Mucosa of gallbladder (tissue), 1 donor: ENCODE data around the gene ECEL1. TPM values are rescaled to one million over a fixed set of nuclear protein-coding genes. Genes with fewer than 3 reads are reported as not detected.

Experiments
- DNase-seq: peaks from one replicate; pipeline ENCODE4 v3.0.0-alpha.2; 2020; ENCODE audit warnings: low spot score
- total RNA-seq: library from RNA; stranded (reverse); gene quantifications from one replicate; pipeline ENCODE4 v1.2.1, GENCODE V29; 2021
- donor health status: DM: no; HTN: no; CAD: no.

ECEL1 gene
- total RNA-seq, 1 donor from 2014 or later: 0.35 TPM

DNA sequence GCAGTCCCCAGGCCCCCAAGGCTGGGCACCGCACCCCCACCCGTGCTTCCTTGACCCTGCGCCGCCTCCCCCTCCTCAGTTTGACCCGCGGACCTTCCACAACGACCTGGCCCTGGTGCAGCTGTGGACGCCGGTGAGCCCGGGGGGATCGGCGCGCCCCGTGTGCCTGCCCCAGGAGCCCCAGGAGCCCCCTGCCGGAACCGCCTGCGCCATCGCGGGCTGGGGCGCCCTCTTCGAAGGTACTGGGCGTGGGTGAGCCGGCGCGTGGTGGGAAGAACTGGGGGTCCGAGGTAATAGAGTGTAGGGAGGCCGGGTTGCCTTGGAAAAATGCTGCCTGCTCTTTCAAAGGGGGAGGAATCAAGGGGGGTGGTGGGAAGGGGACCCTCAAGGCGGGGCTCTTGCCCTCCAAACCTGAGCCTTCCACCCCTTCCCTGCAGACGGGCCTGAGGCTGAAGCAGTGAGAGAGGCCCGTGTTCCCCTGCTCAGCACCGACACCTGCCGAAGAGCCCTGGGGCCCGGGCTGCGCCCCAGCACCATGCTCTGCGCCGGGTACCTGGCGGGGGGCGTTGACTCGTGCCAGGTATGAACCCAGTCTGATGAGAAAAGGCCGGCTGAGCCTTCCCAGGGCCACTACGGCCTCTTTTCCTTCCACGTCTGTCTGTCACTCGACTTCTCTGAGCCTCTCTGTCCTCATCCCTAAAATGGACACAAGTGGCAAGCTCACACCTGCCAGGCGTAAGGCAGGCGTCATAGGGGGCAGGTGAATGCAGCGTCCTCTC lies 35.2 kb upstream of the ECEL1 start:
- DNase-seq: no peak

DNA sequence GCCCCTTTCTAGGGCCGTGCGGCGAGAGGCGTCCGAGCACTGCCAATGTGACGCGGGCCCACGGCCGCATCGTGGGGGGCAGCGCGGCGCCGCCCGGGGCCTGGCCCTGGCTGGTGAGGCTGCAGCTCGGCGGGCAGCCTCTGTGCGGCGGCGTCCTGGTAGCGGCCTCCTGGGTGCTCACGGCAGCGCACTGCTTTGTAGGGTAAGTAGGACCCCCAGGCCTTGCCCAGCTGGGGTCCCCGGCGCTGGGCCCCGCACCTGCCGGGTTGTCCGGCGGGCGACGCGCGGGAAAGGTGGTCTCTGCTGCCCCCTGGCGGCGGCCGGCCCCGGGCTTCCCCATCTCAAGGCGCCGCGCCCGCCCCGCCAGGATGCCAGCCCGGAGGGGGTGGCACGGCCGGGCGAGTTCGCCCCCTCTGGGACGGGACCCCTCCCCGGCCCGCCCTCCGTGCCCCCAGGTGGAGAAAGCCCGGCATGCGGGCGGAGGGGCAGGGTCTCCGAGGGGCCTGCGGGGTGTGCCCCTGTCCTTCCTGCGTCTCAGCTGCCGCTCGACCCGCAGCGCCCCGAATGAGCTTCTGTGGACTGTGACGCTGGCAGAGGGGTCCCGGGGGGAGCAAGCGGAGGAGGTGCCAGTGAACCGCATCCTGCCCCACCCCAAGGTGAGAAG lies 34.5 kb upstream of the ECEL1 start:
- peak; percentile 47 for DNase-seq

DNA sequence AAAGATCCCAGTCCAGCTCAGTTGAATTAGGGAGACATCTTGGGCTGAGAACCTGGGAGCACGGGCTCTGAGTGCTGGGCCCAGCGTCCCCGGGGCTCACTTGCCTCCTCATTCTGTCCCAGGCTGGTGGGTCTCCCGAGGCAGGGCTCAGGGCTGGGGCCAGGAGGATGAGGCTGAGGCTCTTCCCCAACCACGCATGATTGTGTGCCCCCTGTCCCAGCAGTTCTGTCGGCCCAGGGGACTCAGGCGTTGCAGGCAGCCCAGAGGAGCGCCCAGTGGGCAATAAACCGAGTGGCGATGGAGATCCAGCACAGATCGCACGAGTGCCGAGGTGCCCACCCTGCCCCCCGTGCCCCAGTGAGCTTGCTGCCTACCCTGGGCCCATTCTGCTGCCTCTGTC lies 33.5 kb upstream of the ECEL1 start:
- DNase-seq: no peak

DNA sequence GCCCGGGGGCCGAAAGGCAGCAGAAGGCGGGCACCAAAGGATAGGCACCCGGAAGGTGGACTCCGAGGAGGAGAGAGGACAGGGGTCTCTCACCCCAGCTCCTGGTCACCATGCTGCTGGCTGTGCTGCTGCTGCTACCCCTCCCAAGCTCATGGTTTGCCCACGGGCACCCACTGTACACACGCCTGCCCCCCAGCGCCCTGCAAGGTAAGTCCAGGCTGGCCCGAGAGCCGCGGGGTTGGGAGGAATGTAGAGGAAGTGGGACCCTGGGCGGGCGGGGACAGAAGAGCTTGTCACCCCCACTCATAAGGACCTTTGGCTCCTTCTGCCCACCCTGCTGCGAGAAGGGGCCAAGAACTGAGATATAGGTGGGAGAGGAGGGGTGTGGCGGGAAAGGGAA lies 32.9 kb upstream of the ECEL1 start:
- DNase-seq: no peak

DNA sequence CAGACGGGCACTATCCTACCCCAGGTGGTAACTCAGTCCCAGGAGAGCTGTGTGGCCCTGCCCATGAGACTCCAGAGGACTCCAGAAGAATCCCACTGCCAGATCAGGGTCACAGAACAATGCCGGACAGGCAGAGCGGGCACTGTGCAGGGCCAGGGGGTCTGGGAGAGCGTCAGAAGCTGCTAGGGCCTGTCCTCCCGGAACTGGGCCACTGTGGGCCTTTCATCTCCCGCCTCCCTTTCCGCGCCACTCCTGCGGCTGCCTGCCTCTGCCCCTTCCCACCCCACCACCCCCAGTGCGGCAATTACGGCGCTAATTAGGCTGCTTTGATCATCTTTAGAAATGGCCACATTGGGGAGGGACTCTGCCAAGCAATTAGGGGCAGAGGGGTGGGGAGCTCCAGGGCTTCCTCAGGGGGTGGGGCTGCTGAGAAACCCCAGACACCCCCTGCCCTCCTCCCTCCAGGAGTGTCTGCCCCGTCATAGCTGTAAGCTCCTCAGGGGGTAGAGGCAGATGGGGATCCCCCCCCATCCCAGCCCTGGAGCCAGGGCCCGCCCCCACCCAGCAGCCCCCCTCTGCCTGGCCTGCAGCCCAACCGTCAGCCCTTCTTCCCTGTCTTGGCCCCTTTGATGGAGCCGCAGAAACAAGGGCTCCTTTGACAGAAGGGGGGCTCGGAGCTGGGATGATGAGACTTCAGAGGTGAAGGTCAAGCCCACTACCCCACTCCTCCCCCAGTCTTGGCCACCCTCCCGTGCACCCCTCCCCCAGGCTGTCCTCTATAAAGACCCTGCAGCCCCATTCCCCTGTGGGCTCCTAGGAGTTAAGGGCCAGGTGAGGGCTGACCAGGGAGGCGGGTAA lies 32.2 kb upstream of the ECEL1 start, which contains the start of gene PRSS56:
Gene PRSS56, plus strand, starts transcription at position 808 of the 858 bp plus-strand sequence. CDS start 211 bp downstream, outside the sequence.
- DNase-seq: no peak

DNA sequence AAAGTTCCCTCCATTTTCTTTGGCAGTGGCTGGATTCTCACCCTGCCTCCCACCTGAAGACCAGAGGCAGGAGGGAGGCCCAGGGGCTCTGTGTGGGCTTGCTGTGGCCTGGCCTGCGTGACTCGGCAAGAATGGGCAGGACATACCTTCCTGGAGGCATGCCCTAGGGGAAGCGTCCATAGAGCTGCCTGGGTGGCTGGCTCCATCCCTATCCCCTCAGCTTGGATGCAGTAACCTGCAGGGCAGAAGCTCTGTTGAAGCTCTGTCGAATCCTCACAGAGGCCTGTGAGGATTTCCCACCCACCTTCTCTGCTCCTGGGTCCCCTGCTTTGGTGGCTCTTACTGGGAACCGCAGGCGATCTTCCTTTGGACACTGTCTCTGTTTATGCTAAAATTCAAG lies 31.2 kb upstream of the ECEL1 start:
- no peak for DNase-seq

DNA sequence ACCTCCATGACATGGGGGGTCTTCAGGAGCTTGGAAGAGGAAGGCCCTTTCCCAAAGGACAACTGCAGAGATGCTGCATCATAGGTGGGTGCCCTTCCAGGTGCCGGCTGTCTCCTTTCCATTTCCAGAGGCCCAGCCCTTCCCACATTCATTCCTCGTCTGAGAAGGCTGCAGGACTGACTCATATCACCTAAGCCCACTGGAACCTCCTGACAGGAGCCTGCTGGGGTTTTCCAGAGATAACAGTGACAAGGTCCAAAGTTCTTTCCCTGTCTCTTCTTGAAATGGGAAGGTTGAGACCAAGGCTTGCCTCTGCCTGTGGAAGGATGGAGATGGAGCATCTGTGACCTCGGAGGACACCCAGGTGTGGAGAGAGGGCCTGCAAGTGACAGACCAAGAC lies 28.9 kb upstream of the ECEL1 start:
- no peak for DNase-seq

DNA sequence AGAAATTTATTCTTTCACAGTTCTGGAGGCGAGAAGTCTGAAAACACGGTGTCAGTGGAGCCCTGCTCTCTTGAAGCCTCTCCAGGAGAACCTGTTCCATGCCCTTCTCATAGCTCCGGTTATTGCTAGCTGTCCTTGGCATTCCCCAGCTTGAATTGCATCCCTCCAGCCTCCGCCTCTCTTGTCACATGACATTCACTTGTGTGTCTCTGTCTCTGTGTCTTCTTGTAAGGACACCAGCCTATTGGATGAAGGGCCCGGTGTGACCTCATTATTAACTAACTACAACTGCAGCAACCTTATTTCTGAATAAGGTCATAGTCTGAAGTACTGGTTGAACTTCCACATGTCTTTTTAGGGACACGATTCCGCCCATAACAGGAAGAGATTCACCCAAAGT lies 28.0 kb upstream of the ECEL1 start:
- DNase-seq: no peak

DNA sequence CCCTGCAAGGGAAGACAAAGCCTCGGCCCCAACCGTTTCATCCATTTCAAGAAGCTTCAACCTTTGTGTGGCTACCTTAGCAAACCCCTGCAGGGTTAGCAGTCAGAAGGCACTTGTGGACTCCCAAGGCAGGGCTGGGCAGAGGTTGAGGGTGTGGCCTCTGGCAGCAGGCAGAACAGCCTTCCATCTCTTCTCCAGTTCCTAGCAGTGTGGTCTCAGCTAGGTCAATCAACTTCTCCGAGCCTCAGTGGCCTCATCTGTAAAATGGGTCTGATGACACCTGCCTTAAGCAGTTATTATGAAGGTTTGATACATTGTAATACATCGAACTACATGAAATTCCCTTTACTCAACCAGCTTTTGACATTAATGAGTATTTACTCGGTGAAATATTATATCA lies 25.7 kb upstream of the ECEL1 start:
- DNase-seq: no peak

DNA sequence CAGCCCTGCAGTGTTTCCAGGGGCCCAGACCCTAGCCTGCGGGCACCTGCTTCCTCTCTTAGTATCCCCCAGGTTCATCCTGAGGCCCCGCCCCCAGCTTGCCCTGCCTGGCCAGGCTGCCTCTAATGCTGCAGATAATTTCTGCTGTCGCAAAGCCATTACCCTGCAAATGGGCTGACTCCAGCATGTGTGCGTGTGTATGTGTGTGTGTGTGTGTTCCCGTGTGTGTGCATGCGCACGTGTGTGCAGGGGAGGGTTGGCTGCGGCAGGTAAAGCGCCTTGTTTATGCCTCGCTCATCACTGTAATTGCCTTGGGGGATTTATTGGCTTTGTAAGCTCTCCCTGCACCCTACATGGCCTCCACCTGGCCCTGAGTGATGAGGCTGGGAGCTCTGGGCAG lies 25.0 kb upstream of the ECEL1 start:
- DNase-seq: no peak

DNA sequence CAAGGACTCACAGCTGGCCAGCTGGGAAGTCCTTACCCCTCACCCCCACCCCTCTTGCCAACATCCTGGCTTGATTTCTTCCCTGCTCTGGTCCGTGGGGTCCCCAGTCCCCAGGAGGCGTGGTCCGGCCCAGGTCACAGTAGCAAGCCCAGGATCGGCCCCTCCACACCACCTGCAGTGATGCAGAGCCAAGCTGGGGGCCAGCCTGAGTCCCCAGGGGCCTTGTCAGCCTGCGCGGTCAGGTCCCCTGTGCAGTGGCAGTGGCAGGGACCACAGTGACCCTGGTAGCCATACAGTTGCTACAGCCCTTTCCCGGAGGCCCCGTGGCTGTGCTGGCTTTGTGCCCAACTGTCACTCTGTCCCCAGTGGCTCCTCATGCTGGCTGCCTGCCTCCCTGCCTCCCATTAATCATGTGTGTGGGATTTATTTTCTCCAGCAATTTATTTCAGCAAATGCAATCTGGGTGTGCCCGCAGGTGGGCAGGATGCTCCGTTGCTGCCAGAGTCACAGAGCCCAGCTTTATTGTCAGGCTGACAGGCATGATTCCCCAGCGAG lies 23.8 kb upstream of the ECEL1 start:
- no peak for DNase-seq

DNA sequence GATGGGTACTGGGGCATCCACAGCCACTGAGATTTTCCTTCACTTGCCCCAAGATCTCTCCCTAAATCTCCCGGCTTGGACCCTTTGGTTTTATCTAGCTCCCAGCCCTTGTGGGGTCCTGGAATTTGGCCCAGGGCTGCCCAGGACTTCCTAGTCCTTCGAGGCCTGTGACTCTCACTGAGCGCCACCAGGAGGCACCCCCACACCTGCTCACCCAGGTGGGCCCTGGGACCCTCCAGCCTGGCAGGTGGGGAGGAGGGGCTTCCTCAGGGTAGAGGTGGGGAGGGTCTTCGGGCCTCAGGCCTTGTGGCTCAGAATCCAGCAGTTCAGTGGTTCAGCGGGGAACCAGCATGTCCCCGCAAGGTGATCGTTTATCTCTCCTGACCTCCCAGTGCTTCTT lies 20.6 kb upstream of the ECEL1 start:
- DNase-seq: no peak

DNA sequence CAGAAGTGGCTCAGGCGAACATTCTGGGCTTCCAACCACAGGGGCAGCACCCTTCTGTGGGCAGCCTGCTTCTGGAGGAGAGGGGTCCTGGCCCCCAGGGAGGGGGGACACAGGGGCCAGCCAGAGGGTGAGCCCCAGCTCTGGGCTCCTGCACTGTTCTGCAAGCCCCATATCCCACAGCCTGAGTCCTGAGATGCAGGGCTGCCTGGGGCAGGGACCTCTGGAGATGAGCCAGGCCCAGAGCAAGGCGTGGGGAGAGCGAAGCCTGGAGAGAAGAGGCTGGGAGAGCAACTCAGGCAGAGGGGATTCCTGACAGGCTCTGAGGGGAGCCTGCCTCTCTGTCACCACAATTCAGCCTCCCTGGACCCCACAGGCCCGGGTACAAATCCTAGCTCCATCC lies 19.1 kb upstream of the ECEL1 start:
- no peak for DNase-seq

DNA sequence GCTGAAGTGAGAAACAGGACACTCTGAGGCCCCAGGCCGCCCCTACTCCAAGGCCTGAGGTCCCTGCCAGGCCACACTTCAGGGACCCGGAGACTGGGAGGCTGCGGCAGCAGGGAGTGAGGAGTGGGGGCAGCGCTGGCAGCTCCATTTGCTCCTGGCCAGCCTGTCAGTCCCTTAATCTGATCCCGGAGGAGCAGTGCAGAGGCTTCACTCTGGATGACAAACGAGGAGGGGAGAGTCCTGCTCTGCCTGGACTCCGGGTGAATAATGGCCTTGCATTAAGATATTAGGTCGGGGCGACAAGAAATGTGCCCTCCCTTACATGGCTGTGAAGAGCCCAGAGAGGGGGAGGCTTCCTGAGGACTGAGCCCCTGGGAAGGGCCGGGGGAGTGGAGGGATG lies 18.2 kb upstream of the ECEL1 start:
- no peak for DNase-seq

DNA sequence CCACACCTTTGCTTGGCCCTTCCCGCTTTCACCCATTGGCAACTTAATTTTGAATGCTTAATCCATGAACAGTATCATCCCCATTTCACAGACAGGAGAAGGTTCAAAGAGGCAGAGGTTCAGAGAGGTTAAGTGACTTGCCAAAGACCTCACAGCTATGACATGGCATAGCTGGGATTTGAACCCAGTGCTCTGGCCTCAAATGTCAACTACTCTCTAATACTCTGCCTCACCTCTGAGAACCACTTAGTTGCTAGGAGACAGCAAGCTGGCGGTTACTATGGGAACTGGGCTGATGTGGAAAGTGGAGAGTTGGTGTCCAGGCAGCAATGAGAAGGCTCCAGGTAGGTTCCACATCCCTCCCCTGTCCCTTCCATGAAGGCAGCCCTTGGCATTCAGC lies 16.8 kb upstream of the ECEL1 start:
- no peak for DNase-seq

DNA sequence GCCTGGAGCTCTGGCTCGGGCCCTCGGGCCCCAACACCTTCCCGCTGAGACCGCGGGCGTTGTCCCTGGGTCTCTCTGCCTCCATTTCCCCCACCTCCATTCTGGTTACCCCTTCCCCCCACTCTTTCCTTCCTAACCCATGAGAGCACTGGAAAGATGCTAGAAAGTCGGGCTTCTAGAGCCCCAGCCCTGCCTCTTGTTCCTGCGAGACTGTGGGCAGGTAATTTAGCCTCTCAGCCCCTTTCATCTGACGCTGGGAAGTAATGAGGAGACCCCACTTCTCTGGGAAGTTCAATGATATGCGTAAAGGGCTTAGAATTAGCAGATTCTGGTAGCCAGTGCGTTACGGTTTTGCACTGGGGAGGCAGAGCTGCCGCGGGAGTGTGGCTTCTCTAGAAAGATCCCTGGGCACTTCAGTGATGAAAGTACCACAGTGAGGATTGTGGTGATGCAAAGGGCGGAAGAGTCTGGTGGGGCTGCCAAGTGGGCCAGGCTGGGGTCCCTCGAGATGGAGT lies 16.2 kb upstream of the ECEL1 start:
- DNase-seq: no peak

DNA sequence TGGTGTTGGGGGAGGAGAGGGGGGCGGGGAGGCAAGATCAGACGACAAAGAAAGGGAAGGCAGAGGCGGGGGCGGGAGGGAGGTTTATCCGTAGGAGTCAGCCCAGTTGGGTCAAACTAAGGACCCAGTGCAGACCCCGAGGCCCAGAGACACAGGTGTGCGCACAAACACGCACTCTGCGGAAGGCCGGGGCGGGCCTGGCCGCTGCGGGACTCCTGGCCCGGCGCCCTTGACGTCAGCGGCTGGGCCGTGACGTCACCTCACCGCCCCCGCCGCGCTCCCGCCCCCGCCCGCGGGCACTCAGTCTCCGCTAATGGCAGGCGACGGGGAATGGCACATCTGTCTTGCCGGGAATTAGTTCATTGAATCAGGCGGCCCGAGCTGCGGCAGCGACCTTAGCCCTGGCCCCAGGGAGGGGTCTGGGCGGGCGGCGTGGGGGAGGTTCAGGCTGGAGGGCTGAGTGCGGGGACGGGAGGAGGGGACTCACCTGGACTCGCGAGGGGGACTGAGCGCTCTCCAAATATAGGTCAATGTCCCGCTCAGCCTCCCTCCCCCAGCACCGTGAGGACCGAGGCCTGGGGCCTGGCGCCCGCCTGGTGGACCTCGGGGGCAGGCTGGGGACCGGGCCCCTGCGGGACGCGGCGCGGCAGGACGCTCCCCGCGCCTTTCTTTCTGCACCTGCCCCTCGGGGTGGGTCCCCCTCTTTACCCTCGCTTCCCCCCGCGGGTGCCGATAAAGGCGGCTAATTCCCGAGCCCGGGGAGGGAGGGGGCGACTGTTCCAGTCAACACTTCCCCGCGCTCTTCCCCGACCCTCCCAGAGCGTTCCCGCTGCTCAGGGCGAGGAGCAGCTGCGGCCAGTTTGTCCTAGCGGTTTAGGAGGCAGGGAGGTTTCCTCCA lies 15.5 kb upstream of the ECEL1 start:
- DNase-seq: peak; percentile 24

DNA sequence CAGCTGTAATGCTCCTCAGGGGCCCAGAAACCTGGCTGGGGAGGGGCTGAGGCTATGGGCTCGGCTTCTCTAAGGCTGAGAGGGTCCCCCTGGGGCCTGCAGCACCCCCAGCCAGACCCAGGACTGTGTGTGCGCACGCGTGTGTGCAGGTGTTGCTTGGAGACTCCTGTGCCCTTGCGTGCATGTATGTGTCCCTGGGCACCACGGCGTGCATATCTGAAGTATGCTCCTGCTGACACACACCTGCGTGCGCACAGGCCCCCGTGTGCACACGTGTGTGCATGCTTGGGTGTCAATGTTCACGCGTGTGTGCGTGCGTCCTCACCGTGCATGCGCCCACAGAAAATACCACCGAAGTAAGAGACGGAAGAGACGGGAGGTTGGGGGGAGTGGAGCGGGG lies 14.9 kb upstream of the ECEL1 start:
- no peak for DNase-seq

DNA sequence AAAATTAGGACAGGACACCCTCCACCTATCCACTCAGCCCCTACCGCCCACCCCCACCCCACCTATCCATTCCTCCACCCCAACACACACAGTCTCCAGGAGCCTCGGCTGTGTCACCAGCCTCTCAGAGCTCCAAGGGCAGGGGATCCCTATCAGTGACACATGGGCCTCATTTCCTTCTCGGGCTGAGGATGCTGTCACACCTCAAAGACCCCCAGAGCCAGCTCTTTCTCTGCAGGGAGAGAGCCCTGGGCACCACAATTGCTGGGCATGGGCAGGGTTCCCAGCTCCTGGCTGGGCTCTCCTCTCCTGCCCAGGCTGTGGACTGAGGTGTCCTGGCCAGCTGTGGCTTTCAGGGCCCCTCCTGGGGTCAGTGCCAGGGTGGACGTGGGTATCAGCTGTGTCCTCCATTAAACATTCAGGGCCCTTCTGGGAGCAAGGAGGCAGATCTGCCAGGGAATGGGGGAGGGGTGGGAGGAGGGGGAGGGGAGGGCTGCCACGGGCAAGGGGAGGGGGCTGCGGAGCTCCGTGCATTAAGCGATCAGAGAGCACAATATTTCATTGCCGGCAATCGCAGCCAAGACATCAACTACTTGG lies 14.3 kb upstream of the ECEL1 start:
- no peak for DNase-seq

DNA sequence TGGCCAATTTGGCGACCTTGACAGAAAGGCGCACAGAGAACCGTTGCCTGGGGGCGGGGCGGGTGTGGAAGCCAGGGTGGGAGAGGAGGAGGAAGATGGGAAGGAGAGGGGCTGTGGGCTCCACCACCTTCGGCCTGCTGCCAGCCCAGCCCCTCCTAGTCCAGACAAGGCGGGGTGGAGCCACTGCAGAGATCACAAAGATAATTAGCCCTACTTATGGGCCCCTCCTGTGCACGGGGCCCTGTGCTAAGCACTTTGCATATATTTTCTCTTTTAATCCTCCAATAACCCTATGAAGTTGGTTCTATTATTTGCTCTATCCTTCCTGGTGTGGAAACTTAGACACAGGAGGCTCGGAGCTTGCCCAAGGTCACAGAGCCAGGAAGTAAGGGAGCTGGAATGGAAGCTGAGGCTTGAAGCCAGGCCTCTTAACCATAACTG lies 13.7 kb upstream of the ECEL1 start:
- no peak for DNase-seq

DNA sequence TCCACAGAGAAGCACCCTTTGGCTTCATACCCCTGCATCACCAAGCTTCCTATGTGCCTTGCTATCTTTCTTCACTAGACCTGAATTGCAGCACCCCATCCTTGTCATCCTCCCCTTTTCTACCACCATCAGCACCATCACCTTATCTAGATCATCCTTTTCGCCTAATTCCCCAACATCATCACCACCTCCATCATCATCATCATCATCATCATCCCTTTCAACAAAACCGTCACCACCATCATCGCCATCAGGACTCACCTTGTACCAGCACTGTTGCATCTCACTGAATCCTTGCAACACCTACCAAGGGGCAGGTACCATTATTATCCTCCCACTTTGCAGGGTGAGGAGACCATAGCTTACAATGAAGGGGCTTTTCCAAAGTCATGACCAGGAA lies 10.8 kb upstream of the ECEL1 start:
- DNase-seq: no peak
